Measurements from ENCODE around the gene TCF7L1.

- TF ChIP-seq CTCF (optimal IDR thresholded peaks at IDR 0.05 in 1 of 3, IDR thresholded peaks at IDR 0.05 in 1 of 3, conservative IDR thresholded peaks at IDR 0.05 in 1 of 3; ENCODE audit: extremely low read depth in 1 of 3, insufficient read depth in 2 of 3, low read length in 3 of 3) (peak in 1 of 3 experiments; percentile 6), EZH2 (IDR thresholded peaks at IDR 0.05; ENCODE audit: low read length) (no peak)
Measured at GRCh38 chr2:85134255-85134895, 1.2 kb downstream of the TCF7L1 start.

Measured in keratinocyte (primary cell).